ENCODE results near the gene SPEG. TPM values are rescaled to one million over a fixed set of nuclear protein-coding genes. Genes with fewer than 3 reads are reported as not detected.

Gene SPEG
- total and polyA plus RNA-seq, 2 donors (not counting 3 experiments of a cell fraction or from before 2014, with no cell fraction given): 0.84 to 3.5 TPM

DNA sequence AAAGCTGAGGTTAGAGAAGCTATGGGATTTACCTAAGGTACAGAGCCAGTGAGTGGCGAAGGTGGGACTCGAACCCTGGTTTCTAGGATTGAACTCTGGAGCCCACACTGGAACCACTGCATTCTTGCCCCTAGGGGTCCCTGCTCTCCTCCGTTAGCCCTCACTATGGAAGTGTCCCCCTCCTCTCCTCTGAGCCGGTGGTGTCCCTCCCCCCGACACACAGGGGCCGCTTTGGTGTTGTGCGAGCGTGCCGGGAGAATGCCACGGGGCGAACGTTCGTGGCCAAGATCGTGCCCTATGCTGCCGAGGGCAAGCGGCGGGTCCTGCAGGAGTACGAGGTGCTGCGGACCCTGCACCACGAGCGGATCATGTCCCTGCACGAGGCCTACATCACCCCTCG lies 55.5 kb downstream of the SPEG start:
- Histone ChIP-seq H3K9me3 (replicated peaks; ENCODE audit: control insufficient read depth, insufficient read depth, low read length) (no peaks in the 10 kb centered on the region), H3K36me3 (ENCODE audit: control insufficient read depth in 2 of 2, extremely low read depth in 1 of 2, insufficient read depth in 2 of 2, low read length in 2 of 2) (no peaks in the 10 kb centered on the region), H3K9ac (replicated peaks; ENCODE audit: extremely low read depth, insufficient read depth, low read length) (no peak overlapping the region), H4K20me1 (replicated peaks; ENCODE audit: control insufficient read depth, extremely low read depth, insufficient read depth, low read length) (no peaks in the 10 kb centered on the region), H3K27ac (ENCODE audit: insufficient read depth, low read depth, low read length) (no peak overlapping the region), H3K79me2 (ENCODE audit: control insufficient read depth, insufficient read depth, low read length) (no peaks in the 10 kb centered on the region), H3K9me1 (replicated peaks; ENCODE audit: control insufficient read depth, extremely low read depth, insufficient read depth, low read length) (no peaks in the 10 kb centered on the region), H3K27me3 (ENCODE audit: control insufficient read depth in 2 of 2, insufficient read depth in 2 of 2, low read length in 2 of 2) (peaks cover 28 to 33% of the 10 kb centered on the region in 2 experiments), H3K4me1 (ENCODE audit: control insufficient read depth, extremely low read depth, insufficient read depth, low read length) (no peaks in the 10 kb centered on the region), H3K4me2 (ENCODE audit: insufficient read depth, low read length) (no peak overlapping the region), H2AFZ (ENCODE audit: low read depth, low read length) (no peak overlapping the region), H3K4me3 (replicated peaks in 1 of 3; ENCODE audit: insufficient read depth in 1 of 3, low read depth in 1 of 3, low read length in 3 of 3) (no peak overlapping the region)
- dilution Hi-C loops (cut with MboI; ENCODE audit: extremely low pct_ligation_motif_present, low sequenced_read_pairs): no loop called here
- FAIRE-seq (no peak), DNase-seq (ENCODE audit: low read depth, low spot score) (no peak)
- ChIA-PET POLR2A (no interaction called here), CTCF (interaction anchor here (1.5 to 19.9 kb wide), 2 partner anchors 20 to 39 kb away, joined by 6 to 731 read pairs; no protein-coding TSS in a partner anchor)
- intact Hi-C loops (cut with micrococcal nuclease): no loop called here
- TF ChIP-seq FOS (IDR thresholded peaks at IDR 0.05; ENCODE audit: borderline replicate concordance, insufficient read depth, low read length) (no peak), MAX (IDR thresholded peaks at IDR 0.05; ENCODE audit: insufficient read depth, insufficient read length) (no peak), EZH2 (IDR thresholded peaks at IDR 0.05; ENCODE audit: borderline replicate concordance, low read depth, low read length, severe bottlenecking) (no peak), POLR2AphosphoS5 (IDR thresholded peaks at IDR 0.05; ENCODE audit: insufficient read depth, low read depth, low read length) (no peak), POLR2A (IDR thresholded peaks at IDR 0.05; ENCODE audit: low read depth, low read length) (no peak), JUN (IDR thresholded peaks at IDR 0.05; ENCODE audit: borderline replicate concordance, insufficient read depth, insufficient read length, low read depth) (no peak), MYC (IDR thresholded peaks at IDR 0.05; ENCODE audit: low read depth, low read length) (no peak), GATA2 (IDR thresholded peaks at IDR 0.05; ENCODE audit: insufficient read depth, insufficient read length, low read depth, low read length) (no peak)
- TF ChIP-seq, protein P1, sequence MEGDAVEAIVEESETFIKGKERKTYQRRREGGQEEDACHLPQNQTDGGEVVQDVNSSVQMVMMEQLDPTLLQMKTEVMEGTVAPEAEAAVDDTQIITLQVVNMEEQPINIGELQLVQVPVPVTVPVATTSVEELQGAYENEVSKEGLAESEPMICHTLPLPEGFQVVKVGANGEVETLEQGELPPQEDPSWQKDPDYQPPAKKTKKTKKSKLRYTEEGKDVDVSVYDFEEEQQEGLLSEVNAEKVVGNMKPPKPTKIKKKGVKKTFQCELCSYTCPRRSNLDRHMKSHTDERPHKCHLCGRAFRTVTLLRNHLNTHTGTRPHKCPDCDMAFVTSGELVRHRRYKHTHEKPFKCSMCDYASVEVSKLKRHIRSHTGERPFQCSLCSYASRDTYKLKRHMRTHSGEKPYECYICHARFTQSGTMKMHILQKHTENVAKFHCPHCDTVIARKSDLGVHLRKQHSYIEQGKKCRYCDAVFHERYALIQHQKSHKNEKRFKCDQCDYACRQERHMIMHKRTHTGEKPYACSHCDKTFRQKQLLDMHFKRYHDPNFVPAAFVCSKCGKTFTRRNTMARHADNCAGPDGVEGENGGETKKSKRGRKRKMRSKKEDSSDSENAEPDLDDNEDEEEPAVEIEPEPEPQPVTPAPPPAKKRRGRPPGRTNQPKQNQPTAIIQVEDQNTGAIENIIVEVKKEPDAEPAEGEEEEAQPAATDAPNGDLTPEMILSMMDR (IDR thresholded peaks at IDR 0.05; ENCODE audit: extremely low read depth in 1 of 2, insufficient read depth in 1 of 2, low read depth in 1 of 2, low read length in 2 of 2): no peak
- no TSS peak for BruUV-seq (replicated peaks)
